Inferior parietal cortex (tissue), 1 donor: ENCODE measurements around the gene ASXL3.

Experiments used
- DNase-seq: peaks from one replicate; pipeline ENCODE4 v3.0.0-alpha.2; 2016; ENCODE audit errors: extremely low spot score

ASXL3 gene

GRCh38 chr18:33716061-33716683 is 138.2 kb downstream of the ASXL3 start:
- no peak for DNase-seq

- no peak for DNase-seq
Observed at GRCh38 chr18:33717339-33717738, 139.3 kb downstream of the ASXL3 start.

GRCh38 chr18:33720133-33720532 is 142.1 kb downstream of the ASXL3 start:
- no peak for DNase-seq

- no peak for DNase-seq
Observed at GRCh38 chr18:33729556-33729955, 151.5 kb downstream of the ASXL3 start.

- no peak for DNase-seq
Observed at GRCh38 chr18:33733376-33733775, 155.4 kb downstream of the ASXL3 start.

GRCh38 chr18:33735428-33735827 is 157.4 kb downstream of the ASXL3 start:
- no peak for DNase-seq

- DNase-seq = no peak
Observed at GRCh38 chr18:33741760-33742159, 163.7 kb downstream of the ASXL3 start.

- DNase-seq = no peak
Observed at GRCh38 chr18:33744032-33744697, 166.1 kb downstream of the ASXL3 start.

- DNase-seq = no peak
Observed at GRCh38 chr18:33745151-33745795, 167.3 kb downstream of the ASXL3 start.

GRCh38 chr18:33745871-33746545 is 168.0 kb downstream of the ASXL3 start:
- DNase-seq = no peak

- DNase-seq = no peak
Observed at GRCh38 chr18:33749834-33750233, 171.8 kb downstream of the ASXL3 start.

- DNase-seq = no peak
Observed at GRCh38 chr18:33750366-33750765, 172.3 kb downstream of the ASXL3 start.

- DNase-seq = no peak
Observed at GRCh38 chr18:33751613-33752221, 173.7 kb downstream of the ASXL3 start.

- no peak for DNase-seq
Observed at GRCh38 chr18:33755391-33755790, 177.4 kb downstream of the ASXL3 start.

- DNase-seq = no peak
Observed at GRCh38 chr18:33755931-33756560, 178.0 kb downstream of the ASXL3 start.

GRCh38 chr18:33757037-33757436 is 179.0 kb downstream of the ASXL3 start:
- no peak for DNase-seq

GRCh38 chr18:33761363-33761762 is 183.3 kb downstream of the ASXL3 start:
- no peak for DNase-seq

GRCh38 chr18:33781429-33781828 is 203.4 kb downstream of the ASXL3 start:
- no peak for DNase-seq
